ENCODE results near the gene CYB5D1. TPM values are rescaled to one million over a fixed set of nuclear protein-coding genes. Genes with fewer than 3 reads are reported as not detected.

The CYB5D1 gene
- total RNA-seq, 1 experiment from 2014 or later: 18.0 TPM

DNA sequence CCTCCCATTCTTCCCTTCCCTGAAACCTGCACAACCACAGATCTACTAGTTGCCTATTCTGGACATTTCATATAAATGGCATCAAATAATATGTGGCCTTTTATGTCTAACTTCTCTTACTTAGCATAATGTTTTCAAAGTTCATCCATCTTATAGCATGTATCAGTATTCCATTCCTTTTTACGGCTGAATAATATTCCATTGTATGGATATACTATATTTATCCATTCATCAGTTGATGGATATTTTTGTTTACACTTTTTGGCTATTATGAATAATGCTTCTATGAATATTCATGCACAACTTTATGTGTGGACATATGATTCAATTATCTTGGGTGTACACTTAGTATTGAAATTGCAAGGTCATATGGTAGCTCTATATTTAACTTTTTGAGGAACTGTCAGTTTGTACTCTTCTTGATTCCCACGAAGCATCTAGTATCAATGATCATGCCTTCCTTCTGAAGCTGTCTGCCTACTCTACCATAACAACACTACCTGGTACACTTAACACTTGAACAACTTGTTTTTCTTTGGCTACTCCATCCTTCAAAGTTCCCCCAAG is 18.1 kb downstream of the CYB5D1 start:
- Histone ChIP-seq H2BK12ac (ENCODE audit: insufficient read length, low read depth, low read length) (no peak overlapping the region), H4K5ac (ENCODE audit: insufficient read length, low read depth, low read length) (no peak overlapping the region), H3K79me1 (ENCODE audit: insufficient read depth, low read depth, low read length, poor library complexity, severe bottlenecking) (no peaks in the 10 kb centered on the region), H3K27me3 (ENCODE audit: insufficient read depth, low read length) (no peaks in the 10 kb centered on the region), H4K8ac (replicated peaks; ENCODE audit: insufficient read length, low read depth, low read length) (no peak overlapping the region), H3K23me2 (ENCODE audit: insufficient read length, low read depth, low read length, poor library complexity, severe bottlenecking) (no peaks in the 10 kb centered on the region), H3K79me2 (ENCODE audit: insufficient read depth, low read length) (no peaks in the 10 kb centered on the region), H2BK15ac (ENCODE audit: low read depth, low read length) (no peak overlapping the region), H2BK120ac (ENCODE audit: low read depth, low read length, poor library complexity, severe bottlenecking) (no peak overlapping the region), H4K91ac (ENCODE audit: insufficient read length, low read depth, low read length) (no peak overlapping the region), H3K56ac (ENCODE audit: insufficient read length, low read depth, low read length) (no peak overlapping the region), H3K23ac (ENCODE audit: insufficient read length, low read depth, low read length) (no peak overlapping the region), H3K14ac (ENCODE audit: insufficient read depth, low read length) (no peak overlapping the region), H3T11ph (ENCODE audit: low read length) (no peak overlapping the region), H3K9ac (ENCODE audit: extremely low read depth, insufficient read length, low read length) (no peak overlapping the region), H3K4ac (ENCODE audit: low read depth, low read length) (no peak overlapping the region), H2AK5ac (ENCODE audit: insufficient read length, low read length) (no peak overlapping the region), H2BK20ac (ENCODE audit: low read depth, low read length, poor library complexity, severe bottlenecking) (no peak overlapping the region), H3K9me3 (ENCODE audit: control insufficient read depth, low read depth, low read length) (no peaks in the 10 kb centered on the region), H3K18ac (ENCODE audit: insufficient read length, low read depth, low read length) (no peak overlapping the region), H3K27ac (ENCODE audit: insufficient read length, low read depth, low read length) (no peak overlapping the region), H4K20me1 (ENCODE audit: control insufficient read depth, insufficient read depth, insufficient read length) (no peaks in the 10 kb centered on the region), H2AFZ (ENCODE audit: low read length) (no peak overlapping the region), H3K4me2 (ENCODE audit: insufficient read depth, insufficient read length, low read length) (no peak overlapping the region), H3K4me1 (ENCODE audit: insufficient read depth, low read length) (no peaks in the 10 kb centered on the region), H2BK5ac (ENCODE audit: insufficient read length, low read length) (no peak overlapping the region)
- H3K4me1 Mint-ChIP-seq: peaks cover 0 to 3% of the 10 kb centered on the region in 2 experiments; a peak in 1 of 4 replicates
- no CpG with 5 or more reads among the region's 2 CpGs for WGBS (ENCODE audit: extremely low coverage, insufficient read length, low lambda C conversion rate)
- TF ChIP-seq, protein P1, sequence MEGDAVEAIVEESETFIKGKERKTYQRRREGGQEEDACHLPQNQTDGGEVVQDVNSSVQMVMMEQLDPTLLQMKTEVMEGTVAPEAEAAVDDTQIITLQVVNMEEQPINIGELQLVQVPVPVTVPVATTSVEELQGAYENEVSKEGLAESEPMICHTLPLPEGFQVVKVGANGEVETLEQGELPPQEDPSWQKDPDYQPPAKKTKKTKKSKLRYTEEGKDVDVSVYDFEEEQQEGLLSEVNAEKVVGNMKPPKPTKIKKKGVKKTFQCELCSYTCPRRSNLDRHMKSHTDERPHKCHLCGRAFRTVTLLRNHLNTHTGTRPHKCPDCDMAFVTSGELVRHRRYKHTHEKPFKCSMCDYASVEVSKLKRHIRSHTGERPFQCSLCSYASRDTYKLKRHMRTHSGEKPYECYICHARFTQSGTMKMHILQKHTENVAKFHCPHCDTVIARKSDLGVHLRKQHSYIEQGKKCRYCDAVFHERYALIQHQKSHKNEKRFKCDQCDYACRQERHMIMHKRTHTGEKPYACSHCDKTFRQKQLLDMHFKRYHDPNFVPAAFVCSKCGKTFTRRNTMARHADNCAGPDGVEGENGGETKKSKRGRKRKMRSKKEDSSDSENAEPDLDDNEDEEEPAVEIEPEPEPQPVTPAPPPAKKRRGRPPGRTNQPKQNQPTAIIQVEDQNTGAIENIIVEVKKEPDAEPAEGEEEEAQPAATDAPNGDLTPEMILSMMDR (conservative IDR thresholded peaks at IDR 0.05): no peak
- H3K36me3 Mint-ChIP-seq (ENCODE audit: insufficient read depth in 1 of 3, low read depth in 3 of 3): peaks cover 0 to 9% (median 0%) of the 10 kb centered on the region in 3 experiments; a peak in 1 of 7 replicates
- H3K4me3 Mint-ChIP-seq: no peak overlapping the region
- no peaks in the 10 kb centered on the region for H3K9me3 Mint-ChIP-seq
- H3K27ac Mint-ChIP-seq: no peak overlapping the region
- H3K27me3 Mint-ChIP-seq (ENCODE audit: low read depth): no peaks in the 10 kb centered on the region
- DNase-seq: no peak
